SK-N-DZ (cell line): ENCODE results near the gene RSPH1.
A peak's percentile ranks its signal among the peaks of the same experiment; 100 is the strongest.

Source experiments
- DNase-seq: peaks from one replicate; pipeline ENCODE4 v3.0.0-alpha.2; 2015; ENCODE audit warnings: low spot score

The RSPH1 gene

DNA sequence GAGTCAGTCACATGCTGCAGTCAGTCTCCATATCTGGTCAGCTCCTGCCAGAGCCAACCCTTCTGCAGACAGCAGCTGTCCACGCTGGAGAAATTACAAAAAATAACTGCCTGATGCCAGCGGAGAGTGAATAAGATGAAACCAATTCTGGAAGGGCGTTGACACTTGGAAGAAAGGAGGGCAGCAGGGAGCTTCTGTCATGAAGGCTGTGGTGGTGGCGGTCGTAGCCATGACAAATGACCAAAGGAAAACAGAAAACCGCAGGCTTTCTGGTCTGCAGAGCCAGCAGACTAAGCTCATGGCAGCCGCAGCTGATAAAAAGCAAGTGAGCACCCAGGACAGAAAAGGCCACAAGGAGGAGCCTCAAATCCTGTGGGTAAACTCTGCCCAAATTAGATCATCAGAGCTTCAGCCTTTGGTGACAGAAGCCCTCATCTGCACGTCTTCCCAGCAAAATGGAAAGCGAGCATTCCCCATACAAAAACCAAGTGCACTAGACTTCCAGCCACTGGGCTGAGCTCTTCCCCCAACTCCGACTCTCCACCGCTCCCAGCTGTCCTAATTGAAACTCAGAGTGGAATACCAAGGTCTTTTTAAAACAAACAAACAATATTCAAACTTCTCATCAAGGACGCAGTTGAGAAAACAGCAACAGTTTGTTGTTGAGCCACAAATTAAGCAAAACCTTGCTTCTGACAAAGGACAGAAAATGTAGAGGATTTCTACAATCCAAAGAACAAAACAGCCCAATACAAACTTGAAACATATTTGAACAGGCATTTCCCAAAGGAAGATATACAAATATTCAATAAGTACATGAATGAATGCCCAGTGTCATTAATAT lies 28.7 kb downstream of the RSPH1 start:
- peak; percentile 52 for DNase-seq

DNA sequence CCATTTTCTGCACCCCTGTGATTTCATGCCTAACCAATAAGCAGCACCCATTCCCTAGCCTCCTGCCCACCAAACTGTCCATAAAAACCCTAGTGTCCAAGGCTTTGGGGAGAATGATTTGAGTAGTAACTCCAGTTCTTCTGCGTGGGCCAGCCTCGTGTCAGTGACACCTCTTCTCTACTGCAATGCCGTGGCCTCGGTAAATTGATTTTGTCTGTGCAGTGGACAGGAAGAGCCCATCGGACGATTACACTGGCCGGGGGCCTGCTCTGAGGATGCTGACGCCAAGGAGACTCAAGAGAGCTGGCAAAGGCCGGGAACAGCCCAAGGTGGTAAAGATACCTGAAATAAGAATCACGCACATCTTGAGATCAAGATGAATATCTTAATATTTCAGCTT lies 29.3 kb downstream of the RSPH1 start:
- DNase-seq: no peak

DNA sequence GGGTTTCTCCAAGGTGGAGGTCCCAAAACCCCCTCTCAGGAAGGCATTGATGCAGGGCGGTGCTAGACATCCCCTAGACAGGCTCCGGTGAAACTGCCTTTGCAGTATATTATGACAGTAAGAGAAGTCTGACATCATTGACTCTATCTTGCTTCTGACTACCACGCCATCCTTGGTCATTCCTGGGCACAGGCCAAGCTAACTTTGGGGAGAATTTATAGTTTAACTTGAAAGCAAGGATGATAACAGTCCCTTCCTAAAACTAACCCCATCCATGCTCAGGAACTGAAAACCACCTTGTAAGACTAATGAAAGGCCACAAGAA lies 30.3 kb downstream of the RSPH1 start:
- DNase-seq: no peak

GRCh38 chr21:42465008-42465802 lies 30.8 kb downstream of the RSPH1 start:
- no peak for DNase-seq

DNA sequence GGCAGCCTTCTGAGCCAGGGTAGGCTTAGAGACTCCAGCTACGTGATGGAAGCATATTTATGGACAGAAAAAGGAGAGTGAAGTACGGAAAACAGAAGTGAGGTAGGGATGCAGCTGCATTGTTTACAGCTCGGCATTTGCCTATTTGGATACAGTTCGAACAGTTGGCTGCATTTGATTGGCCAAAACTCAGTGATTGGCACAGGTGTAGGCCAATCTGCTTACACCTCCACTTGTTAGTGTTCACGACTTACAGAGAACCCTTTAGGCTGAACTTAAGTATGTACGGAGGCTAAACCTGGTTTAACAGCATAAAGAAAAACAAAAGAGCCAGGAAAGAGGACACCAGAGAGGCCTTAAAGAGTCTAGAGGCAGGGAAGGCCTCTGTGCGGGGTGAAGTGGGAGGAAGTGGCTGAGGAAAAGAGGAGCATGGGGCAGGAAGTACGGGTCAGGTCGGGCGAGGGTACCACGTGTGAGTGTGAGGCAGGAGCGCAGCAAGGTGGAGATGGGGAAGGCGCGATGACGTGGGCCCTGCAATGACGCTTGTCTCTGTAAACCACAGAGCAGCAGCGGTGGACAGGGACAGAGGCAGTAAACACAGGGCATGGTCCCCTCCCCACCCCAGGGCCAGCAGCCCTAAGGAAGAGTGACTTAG lies 32.0 kb downstream of the RSPH1 start:
- peak; percentile 42 for DNase-seq

- no peak for DNase-seq
Observed at GRCh38 chr21:42461881-42462877, 33.8 kb downstream of the RSPH1 start.

- DNase-seq: no peak
Observed at GRCh38 chr21:42461185-42461520, 34.9 kb downstream of the RSPH1 start.

GRCh38 chr21:42460391-42461184 lies 35.4 kb downstream of the RSPH1 start:
- DNase-seq: peak; percentile 38

GRCh38 chr21:42459546-42460215 lies 36.3 kb downstream of the RSPH1 start:
- DNase-seq: no peak

DNA sequence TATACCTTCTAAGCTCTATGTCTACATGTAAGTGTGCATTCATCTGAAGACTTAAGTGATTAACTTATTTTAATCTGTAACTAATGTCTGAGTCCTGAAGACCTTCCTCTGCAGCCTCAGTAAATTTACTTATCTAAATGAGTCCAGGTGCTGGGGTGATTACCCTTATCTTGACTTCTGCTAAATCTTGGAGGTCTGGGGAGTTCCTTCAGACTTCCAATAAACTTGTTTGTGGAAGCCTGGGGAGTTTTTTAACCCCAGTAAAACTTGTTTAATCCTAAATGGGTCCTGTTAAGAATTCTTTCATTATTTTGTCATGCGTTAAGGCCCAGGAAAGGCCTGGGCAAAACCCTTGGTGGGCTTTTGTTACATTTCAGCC lies 37.0 kb downstream of the RSPH1 start:
- DNase-seq: no peak

DNA sequence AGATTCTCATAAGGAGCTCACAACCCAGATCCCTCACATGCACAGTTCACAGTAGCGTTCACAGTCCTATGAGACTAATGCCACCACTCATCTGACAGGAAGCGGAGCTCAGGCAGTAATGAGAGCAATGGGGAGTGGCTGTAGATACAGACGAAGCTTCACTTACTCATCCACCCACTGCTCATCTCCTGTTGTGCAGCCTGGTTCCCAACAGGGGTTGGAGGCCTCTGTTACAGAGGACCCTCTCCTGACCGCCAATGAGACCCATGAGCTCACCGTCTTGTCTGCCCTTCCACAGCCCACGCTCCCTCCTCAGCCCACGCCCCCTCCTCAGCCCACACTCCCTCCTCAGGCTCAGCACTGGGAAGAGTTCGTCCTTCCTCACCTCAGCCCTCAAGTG lies 39.6 kb downstream of the RSPH1 start:
- no peak for DNase-seq

- no peak for DNase-seq
Observed at GRCh38 chr21:42455754-42456440, 40.1 kb downstream of the RSPH1 start.

- no peak for DNase-seq
Observed at GRCh38 chr21:42455196-42455595, 40.8 kb downstream of the RSPH1 start.

DNA sequence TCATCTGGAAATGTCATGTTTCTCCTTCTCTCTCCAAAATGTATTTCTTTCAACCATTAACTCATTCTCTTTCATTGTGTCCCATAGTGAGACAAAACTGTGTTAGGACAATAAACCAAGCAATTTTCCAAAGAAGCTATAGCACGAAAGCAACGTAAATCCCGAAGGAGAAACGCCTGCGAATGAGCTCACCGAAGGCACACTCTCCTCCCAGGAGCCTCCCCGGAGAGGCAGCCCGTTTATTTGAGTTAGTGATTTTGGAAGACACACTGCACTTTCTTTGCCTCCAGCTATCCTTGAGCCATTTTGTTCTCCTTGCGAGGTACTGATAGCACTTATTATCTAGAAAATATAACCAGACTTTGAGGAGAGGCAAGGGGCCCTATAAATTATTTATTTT lies 41.2 kb downstream of the RSPH1 start:
- no peak for DNase-seq

DNA sequence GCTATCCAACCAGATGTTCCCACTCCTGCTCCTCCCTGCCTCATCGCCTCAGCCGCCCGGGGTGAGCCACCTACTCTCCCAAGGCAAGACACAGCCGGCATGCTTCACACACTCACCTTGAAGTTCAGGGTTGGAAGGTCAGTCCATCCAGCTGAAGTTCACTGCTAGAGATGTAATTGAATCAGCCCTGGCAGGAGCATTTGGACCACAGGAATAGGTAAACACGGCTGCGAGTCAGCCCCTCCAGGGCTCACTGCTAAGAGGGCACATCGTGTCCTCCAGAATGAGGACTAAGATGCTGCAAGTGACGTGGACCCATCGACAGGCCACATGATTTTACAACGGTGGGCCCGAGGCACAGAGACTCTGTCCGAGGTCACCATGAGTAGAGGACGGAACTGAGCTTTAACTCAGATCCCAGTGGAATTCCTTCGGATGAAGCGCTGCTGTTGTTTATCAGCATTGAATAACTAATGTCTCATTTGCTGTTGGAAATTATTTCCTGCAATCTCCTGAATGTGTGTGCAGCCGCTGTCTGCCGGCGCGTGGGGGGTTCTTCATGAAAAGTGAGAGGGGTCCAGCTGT lies 41.9 kb downstream of the RSPH1 start:
- DNase-seq: no peak

DNA sequence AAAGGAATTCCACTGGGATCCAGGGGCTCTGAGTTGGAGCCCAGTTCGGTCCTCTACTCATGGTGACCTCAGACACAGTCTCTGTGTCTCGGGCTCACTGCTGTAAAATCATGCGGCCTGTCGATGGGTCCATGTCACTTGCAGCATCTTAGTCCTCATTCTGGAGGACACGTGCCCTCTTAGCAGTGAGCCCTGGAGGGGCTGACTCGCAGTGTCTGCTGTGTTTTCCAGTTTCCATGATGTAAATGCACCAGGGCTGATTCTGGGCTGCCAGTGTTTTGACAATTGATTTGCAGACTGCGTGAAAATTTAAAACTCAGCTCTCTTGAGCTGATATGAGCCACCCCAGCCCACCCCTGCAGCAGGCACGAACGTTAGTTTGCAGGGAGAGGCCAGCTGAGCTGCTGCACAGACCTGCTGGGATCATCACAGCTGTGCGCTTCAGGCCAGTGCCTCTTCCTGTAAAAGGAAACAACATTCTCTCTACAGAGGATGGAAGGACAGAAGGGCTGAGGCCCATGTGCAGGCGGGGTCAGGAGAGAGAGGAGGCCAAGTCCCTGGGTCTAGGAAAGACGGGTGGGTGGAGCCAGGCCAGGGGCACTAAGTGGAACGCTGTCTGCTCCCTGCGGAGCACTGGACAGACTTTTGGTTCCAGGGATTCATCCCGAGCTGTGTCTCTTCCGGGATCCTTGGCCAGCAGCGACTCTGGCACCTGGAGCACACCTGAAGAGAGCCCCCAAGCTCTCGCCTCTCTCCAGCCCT lies 42.6 kb downstream of the RSPH1 start:
- DNase-seq: no peak

GRCh38 chr21:42452401-42453223 lies 43.4 kb downstream of the RSPH1 start:
- DNase-seq: no peak
